GM12872 (cell line): ENCODE measurements around the gene EPHA5.

ENCODE experiments used
- CTCF ChIP-seq: IDR thresholded peaks from 3 replicates; pipeline ENCODE4 v1.5.1; 2011; ENCODE audit warnings: low read depth, mild to moderate bottlenecking, low read length, moderate library complexity; ENCODE audit not compliant: insufficient read depth

EPHA5 gene

DNA sequence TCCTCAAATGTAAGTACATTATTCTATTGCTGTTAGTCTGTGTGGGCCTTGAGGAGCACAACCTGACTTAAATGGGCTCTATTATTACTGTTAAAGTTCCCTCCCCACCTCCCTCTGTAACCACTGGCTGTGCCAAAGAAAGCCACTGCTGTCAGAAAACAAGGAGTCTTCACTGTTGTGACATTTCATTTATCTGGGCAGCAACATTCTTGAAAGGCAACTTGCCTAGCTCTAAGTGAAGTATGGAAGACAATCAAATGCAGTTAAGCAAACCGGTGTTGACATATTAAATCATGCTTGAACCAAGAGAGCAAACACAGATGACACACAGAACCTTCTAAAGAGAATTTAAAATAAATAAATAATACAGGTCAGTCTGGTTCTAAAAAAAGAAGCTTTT, 81.0 kb downstream of the EPHA5 start:
- no peak for TF ChIP-seq CTCF

GRCh38 chr4:65580551-65580950, 89.7 kb downstream of the EPHA5 start:
- TF ChIP-seq CTCF = no peak

GRCh38 chr4:65566473-65566872, 103.8 kb downstream of the EPHA5 start:
- no peak for TF ChIP-seq CTCF

DNA sequence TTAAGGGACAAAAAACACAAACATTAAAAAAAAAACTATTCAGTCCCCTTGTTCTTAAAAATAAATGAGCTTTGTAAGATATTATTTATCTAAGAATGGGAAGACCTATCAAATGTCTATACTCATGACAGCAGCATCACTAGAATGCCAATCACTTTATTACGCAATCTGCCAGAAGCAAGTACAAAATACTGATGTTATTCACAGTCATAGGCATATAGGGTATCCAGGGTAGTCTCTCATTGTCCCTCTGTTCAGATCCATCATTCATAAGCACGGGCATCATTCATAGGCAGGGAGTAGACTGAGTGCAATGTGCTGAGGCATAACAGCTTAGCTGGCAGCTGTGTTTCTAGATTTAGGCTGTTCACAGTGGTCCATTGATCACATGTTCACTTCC, 109.1 kb downstream of the EPHA5 start:
- TF ChIP-seq CTCF = no peak

GRCh38 chr4:65559270-65559669, 111.0 kb downstream of the EPHA5 start:
- TF ChIP-seq CTCF = no peak

DNA sequence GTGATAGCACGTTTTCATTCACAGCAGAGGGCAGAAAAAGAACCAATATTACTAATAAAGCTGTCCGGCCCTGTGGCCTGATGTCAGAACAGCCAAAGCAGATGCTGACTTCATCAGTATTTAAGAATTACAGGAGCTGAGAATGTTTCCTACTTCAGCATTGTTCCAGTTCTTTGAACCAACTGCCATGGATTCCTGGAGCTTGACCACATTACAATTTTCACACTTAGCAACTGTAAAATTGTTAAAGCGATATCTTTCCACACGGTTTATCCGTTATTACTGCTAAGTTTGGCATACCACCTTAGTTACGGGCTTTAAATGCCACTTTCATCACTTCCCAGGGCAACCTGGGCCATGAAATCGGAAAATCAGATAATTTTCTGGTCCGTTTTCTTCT, 118.2 kb downstream of the EPHA5 start:
- no peak for TF ChIP-seq CTCF

DNA sequence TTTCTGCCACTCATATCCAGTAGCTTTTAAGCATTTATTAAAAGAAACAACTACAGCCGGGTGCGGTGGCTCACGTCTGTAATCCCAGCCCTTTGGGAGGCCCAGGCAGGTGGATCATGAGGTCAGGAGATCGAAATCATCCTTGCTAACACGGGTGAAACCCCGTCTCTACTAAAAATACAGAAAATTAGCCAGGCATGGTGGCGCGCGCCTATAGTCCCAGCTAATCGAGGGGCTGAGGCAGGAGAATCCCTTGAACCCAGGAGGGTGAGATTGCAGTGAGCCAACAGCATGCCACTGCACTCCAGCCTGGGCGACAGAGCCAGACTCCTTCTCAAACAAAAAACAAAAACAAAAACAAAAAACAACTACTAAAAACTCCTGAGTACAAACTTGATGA, 119.8 kb downstream of the EPHA5 start:
- no peak for TF ChIP-seq CTCF
